ENCODE measurements around the gene UBAP1.

DNA sequence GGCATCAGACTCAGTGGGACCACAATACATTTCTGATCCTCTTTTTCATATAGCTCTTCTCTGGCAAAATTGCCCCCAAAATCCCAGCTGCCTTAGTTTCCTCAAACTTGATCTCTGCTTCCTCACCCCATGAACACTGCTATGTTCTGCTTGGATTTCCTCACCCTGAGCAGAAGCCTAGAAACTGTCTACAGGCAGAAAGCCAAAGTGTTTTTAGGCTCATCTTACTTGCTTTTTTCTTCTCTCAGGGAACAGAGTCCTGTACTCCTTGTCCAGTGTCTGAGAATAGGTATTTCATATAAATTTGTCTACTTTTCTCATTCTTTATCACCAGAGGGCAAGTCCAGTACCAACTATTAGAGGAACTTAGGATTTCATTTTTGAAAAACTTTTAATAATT lies 21.5 kb upstream of the UBAP1 start:
- TF ChIP-seq POLR2AphosphoS5 (IDR thresholded peaks at IDR 0.05): no peak
- TF ChIP-seq, protein P1, sequence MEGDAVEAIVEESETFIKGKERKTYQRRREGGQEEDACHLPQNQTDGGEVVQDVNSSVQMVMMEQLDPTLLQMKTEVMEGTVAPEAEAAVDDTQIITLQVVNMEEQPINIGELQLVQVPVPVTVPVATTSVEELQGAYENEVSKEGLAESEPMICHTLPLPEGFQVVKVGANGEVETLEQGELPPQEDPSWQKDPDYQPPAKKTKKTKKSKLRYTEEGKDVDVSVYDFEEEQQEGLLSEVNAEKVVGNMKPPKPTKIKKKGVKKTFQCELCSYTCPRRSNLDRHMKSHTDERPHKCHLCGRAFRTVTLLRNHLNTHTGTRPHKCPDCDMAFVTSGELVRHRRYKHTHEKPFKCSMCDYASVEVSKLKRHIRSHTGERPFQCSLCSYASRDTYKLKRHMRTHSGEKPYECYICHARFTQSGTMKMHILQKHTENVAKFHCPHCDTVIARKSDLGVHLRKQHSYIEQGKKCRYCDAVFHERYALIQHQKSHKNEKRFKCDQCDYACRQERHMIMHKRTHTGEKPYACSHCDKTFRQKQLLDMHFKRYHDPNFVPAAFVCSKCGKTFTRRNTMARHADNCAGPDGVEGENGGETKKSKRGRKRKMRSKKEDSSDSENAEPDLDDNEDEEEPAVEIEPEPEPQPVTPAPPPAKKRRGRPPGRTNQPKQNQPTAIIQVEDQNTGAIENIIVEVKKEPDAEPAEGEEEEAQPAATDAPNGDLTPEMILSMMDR (IDR thresholded peaks at IDR 0.05): no peak

All from prostate gland (tissue), 2 donors.